ENCODE measurements around the gene ADAMTS18. TPM values are rescaled to one million over a fixed set of nuclear protein-coding genes. Genes with fewer than 3 reads are reported as not detected.

Gene ADAMTS18
- total and polyA plus RNA-seq, 8 donors: 0.18 to 4.6 (median 3.6) TPM; not detected in 1

DNA sequence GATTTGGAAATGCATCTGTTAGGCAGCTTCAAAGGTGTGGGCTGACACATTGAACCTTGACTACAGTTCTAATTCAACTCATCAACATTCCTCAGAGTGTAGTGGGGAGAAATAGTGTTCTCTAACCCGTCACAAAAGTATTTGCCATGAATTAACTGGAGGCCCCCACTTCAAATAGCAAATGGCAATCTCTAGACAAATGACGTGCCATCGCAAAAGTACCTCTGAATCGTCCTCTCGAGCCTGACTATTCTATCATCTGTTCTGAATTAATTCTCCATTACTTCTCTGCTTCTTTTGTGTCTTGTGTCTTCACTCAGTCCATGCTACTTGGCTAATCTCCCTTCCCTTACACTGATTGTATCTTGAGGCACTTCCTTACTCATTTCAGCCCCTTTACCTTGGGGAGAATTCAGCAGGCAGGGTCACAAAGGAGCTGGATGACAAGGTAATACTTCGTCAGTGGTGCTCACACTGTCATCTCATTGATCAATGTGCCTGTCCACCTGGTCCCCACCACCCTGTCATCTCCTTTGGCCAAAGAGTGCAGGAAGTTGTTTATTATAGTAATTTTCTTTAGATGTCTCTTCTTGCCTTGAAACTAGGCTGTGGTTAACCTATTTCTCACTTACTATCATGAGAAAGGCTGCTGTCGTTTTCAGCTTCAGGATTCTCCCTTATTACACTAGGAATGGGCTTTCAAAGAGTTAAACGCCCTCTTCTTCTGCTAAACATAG lies 127.2 kb downstream of the ADAMTS18 start:
- Histone ChIP-seq H3K9me3 (no peaks in the 10 kb centered on the region), H3K27me3 (no peaks in the 10 kb centered on the region), H3K4me1 (no peaks in the 10 kb centered on the region), H3K4me3 (no peak overlapping the region), H3K36me3 (no peaks in the 10 kb centered on the region), H3K27ac (no peak overlapping the region)
- TF ChIP-seq, protein P1, sequence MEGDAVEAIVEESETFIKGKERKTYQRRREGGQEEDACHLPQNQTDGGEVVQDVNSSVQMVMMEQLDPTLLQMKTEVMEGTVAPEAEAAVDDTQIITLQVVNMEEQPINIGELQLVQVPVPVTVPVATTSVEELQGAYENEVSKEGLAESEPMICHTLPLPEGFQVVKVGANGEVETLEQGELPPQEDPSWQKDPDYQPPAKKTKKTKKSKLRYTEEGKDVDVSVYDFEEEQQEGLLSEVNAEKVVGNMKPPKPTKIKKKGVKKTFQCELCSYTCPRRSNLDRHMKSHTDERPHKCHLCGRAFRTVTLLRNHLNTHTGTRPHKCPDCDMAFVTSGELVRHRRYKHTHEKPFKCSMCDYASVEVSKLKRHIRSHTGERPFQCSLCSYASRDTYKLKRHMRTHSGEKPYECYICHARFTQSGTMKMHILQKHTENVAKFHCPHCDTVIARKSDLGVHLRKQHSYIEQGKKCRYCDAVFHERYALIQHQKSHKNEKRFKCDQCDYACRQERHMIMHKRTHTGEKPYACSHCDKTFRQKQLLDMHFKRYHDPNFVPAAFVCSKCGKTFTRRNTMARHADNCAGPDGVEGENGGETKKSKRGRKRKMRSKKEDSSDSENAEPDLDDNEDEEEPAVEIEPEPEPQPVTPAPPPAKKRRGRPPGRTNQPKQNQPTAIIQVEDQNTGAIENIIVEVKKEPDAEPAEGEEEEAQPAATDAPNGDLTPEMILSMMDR (IDR thresholded peaks at IDR 0.05): no peak
- intact Hi-C loops (cut with DNase I): no loop called here
- ATAC-seq: no peak
- DNase-seq: no peak

DNA sequence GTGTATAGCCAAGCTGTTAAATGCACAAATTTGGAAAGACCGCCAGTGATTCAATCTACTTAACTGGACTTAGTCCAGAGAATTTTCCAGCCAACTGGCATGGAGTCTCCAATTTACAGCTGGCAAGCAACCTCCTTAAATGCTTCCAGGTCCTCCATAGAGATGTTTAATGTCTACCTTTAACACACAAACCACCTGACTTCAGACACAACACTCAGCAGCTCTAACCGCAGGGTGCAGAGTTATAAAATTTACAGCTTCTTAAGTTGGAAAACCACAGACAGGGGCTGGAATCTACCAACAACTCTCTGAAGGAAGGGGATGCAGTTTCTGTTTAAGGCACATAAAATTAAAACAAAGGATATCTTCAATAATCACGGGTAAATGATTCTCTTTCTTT lies 128.8 kb downstream of the ADAMTS18 start:
- Histone ChIP-seq H3K27ac (no peak overlapping the region), H3K9me3 (no peaks in the 10 kb centered on the region), H3K4me3 (no peak overlapping the region), H3K36me3 (no peaks in the 10 kb centered on the region), H3K4me1 (no peaks in the 10 kb centered on the region), H3K27me3 (no peaks in the 10 kb centered on the region)
- intact Hi-C loops (cut with DNase I): no loop called here
- TF ChIP-seq, protein P1 (IDR thresholded peaks at IDR 0.05): no peak
- ATAC-seq (no peak), DNase-seq (no peak)

DNA sequence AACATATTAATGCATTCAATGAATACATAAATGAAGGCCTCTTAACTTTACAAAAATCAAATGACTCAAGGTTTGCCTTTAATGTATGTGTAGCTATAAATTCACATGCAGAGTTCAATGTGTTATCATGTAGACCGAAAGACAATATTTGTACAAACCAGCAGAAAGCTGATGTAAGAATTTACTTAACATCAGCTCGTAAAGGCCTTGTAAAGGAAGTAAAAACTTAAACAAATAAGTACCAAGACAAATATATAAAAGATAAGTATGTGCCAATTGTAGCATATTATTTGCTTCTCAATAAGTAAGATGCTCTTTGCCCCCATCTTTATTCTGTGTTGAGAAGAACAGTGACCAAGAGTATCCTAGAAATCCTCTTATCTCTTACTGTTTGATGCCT lies 130.0 kb downstream of the ADAMTS18 start:
- intact Hi-C loops (cut with DNase I): no loop called here
- ATAC-seq: no peak

DNA sequence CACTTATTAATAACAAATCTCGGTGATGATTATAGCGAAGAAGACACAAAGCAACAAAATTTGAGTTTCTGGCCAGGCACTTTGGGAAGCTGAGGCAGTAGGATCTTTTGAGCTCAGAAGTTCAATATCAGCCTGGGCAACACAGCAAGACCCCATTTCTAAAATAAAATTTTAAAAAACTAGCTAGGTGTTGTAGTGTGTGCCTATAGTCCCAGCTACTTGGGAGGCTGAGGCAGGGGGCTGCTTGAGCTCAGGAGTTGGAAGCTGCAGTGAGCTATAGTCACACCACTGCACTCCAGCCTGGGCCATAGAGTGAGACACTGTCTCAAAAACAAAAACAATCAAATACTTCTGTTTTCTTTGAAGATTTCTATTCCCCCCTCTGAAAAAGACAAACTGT lies 130.7 kb downstream of the ADAMTS18 start:
- ATAC-seq (no peak), DNase-seq (no peak)
- H3K27ac ChIP-seq: no peak overlapping the region
- no peaks in the 10 kb centered on the region for H3K9me3 ChIP-seq
- intact Hi-C loops (cut with DNase I): no loop called here
- H3K27me3 ChIP-seq: no peaks in the 10 kb centered on the region
- no peak overlapping the region for H3K4me3 ChIP-seq
- H3K4me1 ChIP-seq: no peaks in the 10 kb centered on the region
- TF ChIP-seq, protein P1 (IDR thresholded peaks at IDR 0.05): no peak
- H3K36me3 ChIP-seq: no peaks in the 10 kb centered on the region

More for the DNA sequence above, 130.0 kb downstream of the ADAMTS18 start:
- Histone ChIP-seq H3K27ac (no peak overlapping the region), H3K27me3 (no peaks in the 10 kb centered on the region), H3K4me1 (no peaks in the 10 kb centered on the region), H3K4me3 (no peak overlapping the region), H3K36me3 (no peaks in the 10 kb centered on the region), H3K9me3 (no peaks in the 10 kb centered on the region)
- TF ChIP-seq, protein P1 (IDR thresholded peaks at IDR 0.05): no peak
- DNase-seq: no peak

DNA sequence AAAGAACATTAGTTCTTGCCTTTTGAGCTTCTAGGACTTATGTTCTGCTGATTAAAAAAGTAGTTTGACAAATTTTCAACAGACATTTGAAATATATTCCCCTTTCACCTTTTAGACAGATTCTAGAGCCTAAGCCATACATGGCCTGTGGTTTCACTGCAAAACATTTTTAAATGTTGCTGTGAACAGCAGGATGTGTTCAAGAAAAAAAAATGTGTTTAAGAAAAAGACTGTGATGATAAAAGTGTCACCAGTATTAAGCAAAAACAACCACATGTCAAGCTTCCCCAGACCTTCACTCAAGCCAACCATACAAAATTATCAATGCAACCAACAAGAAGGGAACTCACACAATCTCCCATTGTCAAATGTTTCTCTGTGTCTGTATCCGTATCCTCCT lies 132.2 kb downstream of the ADAMTS18 start:
- Histone ChIP-seq H3K4me3 (no peak overlapping the region), H3K27ac (no peak overlapping the region), H3K36me3 (no peaks in the 10 kb centered on the region), H3K4me1 (no peaks in the 10 kb centered on the region), H3K27me3 (no peaks in the 10 kb centered on the region), H3K9me3 (no peaks in the 10 kb centered on the region)
- ATAC-seq (no peak), DNase-seq (no peak)
- TF ChIP-seq, protein P1 (IDR thresholded peaks at IDR 0.05): no peak
- intact Hi-C loops (cut with DNase I): no loop called here

Data from left lung (tissue), 10 donors.